HepG2 (cell line): ENCODE measurements around the gene MGAT5. TPM values are rescaled to one million over a fixed set of nuclear protein-coding genes. Genes with fewer than 3 reads are reported as not detected.
A peak's percentile ranks its signal among the peaks of the same experiment; 100 is the strongest.

Experiments
- ATAC-seq: fragments of 200-7000 bp; cut with Tn5 transposase; 3 replicates; pipeline ENCODE4 v1.9.1; 2020; ENCODE audit warnings: mild to moderate bottlenecking, moderate library complexity
- BruUV-seq: library from RNA; stranded (reverse); fragments of 400-500 nt; replicated peaks from 2 replicates; lab custom pipeline; 2021; lab: Mats Ljungman, UMichigan
- CTCF ChIA-PET: fragments of 300-600 bp; formaldehyde crosslinking; extraction: SDS; loops from one replicate; lab custom pipeline; 2021; ENCODE audit warnings: low total read pairs, inconsistent platforms, low intra/inter-chr PET ratio; lab: Yijun Ruan, JAX
- POLR2A ChIA-PET: fragments of 350-600 bp; sonication (Branson Sonifier 250); formaldehyde crosslinking; loops from one replicate; lab custom pipeline; 2020; ENCODE audit warnings: antibody characterized with exemption, inconsistent platforms; lab: Yijun Ruan, JAX
- DNase-seq: peaks from one replicate; pipeline ENCODE4 v3.0.0-alpha.2; 2015; ENCODE audit warnings: low spot score
- FAIRE-seq: peaks from 3 replicates; lab custom pipeline; 2011; peaks lifted over from hg19 to GRCh38; lab: Jason Lieb, UNC
- H2AFZ ChIP-seq: one replicate; pipeline ENCODE4 v1.6.1; 2011; ENCODE audit warnings: low read length, inconsistent platforms
- H3K27ac ChIP-seq: fragments of 300-600 bp; 3 replicates; pipeline ENCODE4 v1.8.0; 2011; ENCODE audit warnings: mixed run types, mild to moderate bottlenecking, mixed read lengths, low read length, inconsistent platforms; ENCODE audit not compliant: insufficient read depth; ENCODE audit errors: extremely low read length
- H3K27me3 ChIP-seq, 2 experiments: fragments of 200-600 bp in 1 of 2; 2 replicates in 1 of 2; 3 replicates in 1 of 2; pipeline versions ENCODE4 v1.6.0 to v1.8.0; 2011; ENCODE audit warnings: low read length in 2 of 2, mild to moderate bottlenecking in 2 of 2, moderate library complexity in 2 of 2, inconsistent platforms in 1 of 2; ENCODE audit not compliant: insufficient read depth in 2 of 2, control insufficient read depth in 1 of 2
- H3K36me3 ChIP-seq, 2 experiments: fragments of 200-600 bp in 1 of 2; replicated peaks in 1 of 2; 2 replicates in 1 of 2; 3 replicates in 1 of 2; pipeline versions ENCODE4 v1.5.1 to v1.8.0; 2011; ENCODE audit warnings: low read length in 2 of 2, inconsistent platforms in 1 of 2; ENCODE audit not compliant: insufficient read depth in 2 of 2, control insufficient read depth in 1 of 2
- H3K4me1 ChIP-seq: 2 replicates; pipeline ENCODE4 v1.5.1; 2012; ENCODE audit warnings: low read length, inconsistent platforms; ENCODE audit not compliant: insufficient read depth
- H3K4me2 ChIP-seq: 2 replicates; pipeline ENCODE4 v1.6.0; 2011; ENCODE audit warnings: low read depth, low read length, inconsistent platforms
- H3K4me3 ChIP-seq, 3 experiments: fragments of 200-600 bp in 1 of 3; sonication (generic), shearing (Covaris generic) in 1 of 3; replicated peaks in 1 of 3; 2 replicates each; pipeline ENCODE4 v1.5.1; 2011 to 2016; ENCODE audit warnings: low read length in 3 of 3, inconsistent platforms in 2 of 3, low read depth in 2 of 3, mild to moderate bottlenecking in 2 of 3, control low read depth in 1 of 3, mixed read lengths in 1 of 3; ENCODE audit not compliant: insufficient read depth in 1 of 3
- H3K79me2 ChIP-seq: one replicate; pipeline ENCODE4 v1.6.1; 2011; ENCODE audit warnings: low read length, inconsistent platforms; ENCODE audit not compliant: insufficient read depth
- H3K9ac ChIP-seq: 2 replicates; pipeline ENCODE4 v1.6.0; 2011; ENCODE audit warnings: mild to moderate bottlenecking, low read depth, low read length, inconsistent platforms; ENCODE audit not compliant: insufficient read depth
- H3K9me3 ChIP-seq: 2 replicates; pipeline ENCODE4 v1.5.1; 2012; ENCODE audit warnings: mild to moderate bottlenecking, low read length
- H4K20me1 ChIP-seq: 2 replicates; pipeline ENCODE4 v1.6.0; 2011; ENCODE audit warnings: inconsistent platforms, mild to moderate bottlenecking, low read length, moderate library complexity; ENCODE audit not compliant: insufficient read depth
- CC2D1A ChIP-seq: sonication (generic); formaldehyde crosslinking; IDR thresholded peaks from 2 replicates; pipeline ENCODE4 v1.8.1; 2023; ENCODE audit warnings: mild to moderate bottlenecking, missing genetic modification reagents
- CENPT ChIP-seq: sonication (generic); formaldehyde crosslinking; IDR thresholded peaks from 2 replicates; pipeline ENCODE4 v1.8.0; 2022; ENCODE audit warnings: low read depth, mild to moderate bottlenecking, moderate library complexity, missing genetic modification reagents
- FLYWCH1 ChIP-seq: sonication (generic); formaldehyde crosslinking; IDR thresholded peaks from 2 replicates; pipeline ENCODE4 v1.8.1; 2023; ENCODE audit warnings: mild to moderate bottlenecking, missing genetic modification reagents
- GATAD1 ChIP-seq: IDR thresholded peaks from 2 replicates; pipeline ENCODE4 v1.6.1; 2016; ENCODE audit warnings: missing genetic modification reagents, missing compliant biosample characterization
- GTF3A ChIP-seq: sonication (generic); formaldehyde crosslinking; conservative IDR thresholded peaks from 2 replicates; pipeline ENCODE4 v1.4.0; 2020; ENCODE audit warnings: mild to moderate bottlenecking, missing genetic modification reagents
- KDM2A ChIP-seq: sonication (generic); formaldehyde crosslinking; IDR thresholded peaks from 2 replicates; pipeline ENCODE4 v1.4.0; 2020; ENCODE audit warnings: low read depth, missing genetic modification reagents, borderline replicate concordance
- MED13 ChIP-seq: sonication (generic); formaldehyde crosslinking; IDR thresholded peaks from 2 replicates; pipeline ENCODE4 v1.5.0; 2020; ENCODE audit warnings: missing genetic modification reagents
- NPAS2 ChIP-seq: sonication (generic); formaldehyde crosslinking; IDR thresholded peaks from 2 replicates; pipeline ENCODE4 v1.8.0; 2022; ENCODE audit warnings: mild to moderate bottlenecking, missing genetic modification reagents, borderline replicate concordance
- POLR2G ChIP-seq: fragments of 200-400 bp; formaldehyde crosslinking; IDR thresholded peaks from 2 replicates; pipeline ENCODE4 v1.6.1; 2018; ENCODE audit warnings: mild to moderate bottlenecking, low read depth, low read length, moderate library complexity
- RBM22 ChIP-seq: fragments of 200-400 bp; formaldehyde crosslinking; optimal IDR thresholded peaks from 2 replicates; pipeline ENCODE3; 2017; ENCODE audit warnings: mild to moderate bottlenecking, low read length, moderate library complexity
- TERF1 ChIP-seq: sonication (generic); formaldehyde crosslinking; IDR thresholded peaks from 2 replicates; pipeline ENCODE4 v1.8.0; 2022; ENCODE audit warnings: mild to moderate bottlenecking, missing genetic modification reagents, moderate library complexity
- THAP11 ChIP-seq: IDR thresholded peaks from 2 replicates; pipeline ENCODE4 v1.6.1; 2016; ENCODE audit warnings: missing biosample characterization, missing genetic modification reagents
- ZKSCAN5 ChIP-seq: sonication (generic); formaldehyde crosslinking; IDR thresholded peaks from 2 replicates; pipeline ENCODE4 v1.5.1; 2020; ENCODE audit warnings: mild to moderate bottlenecking, missing genetic modification reagents
- ZNF232 ChIP-seq: sonication (generic); formaldehyde crosslinking; IDR thresholded peaks from 2 replicates; pipeline ENCODE4 v1.4.0; 2020; ENCODE audit warnings: missing genetic modification reagents, borderline replicate concordance
- ZNF567 ChIP-seq: sonication (generic); formaldehyde crosslinking; IDR thresholded peaks from 2 replicates; pipeline ENCODE4 v1.8.1; 2023; ENCODE audit warnings: mild to moderate bottlenecking, missing genetic modification reagents, borderline replicate concordance
- WGBS: methylation state at CpG from one replicate; pipeline ENCODE4 v1.1.6; 2017; ENCODE audit warnings: low lambda C conversion rate; 5-methylcytosine and 5-hydroxymethylcytosine counted together
- in situ Hi-C: cut with HindIII; loops from 2 replicates; pipeline ENCODE4 v1.10.0; 2017; ENCODE audit warnings: low pct_unique_long_range_greater_than_20kb; ENCODE audit not compliant: extremely low pct_ligation_motif_present
- intact Hi-C: fragments of 100-400 bp; cut with micrococcal nuclease; formaldehyde crosslinking; loops from one replicate; pipeline ENCODE4 v1.10.0; 2022; ENCODE audit not compliant: unreplicated experiment
- polyA plus RNA-seq, 8 experiments: library from polyadenylated mRNA; depleted of rRNA in 3 of 8; stranded (reverse) in 7 of 8; unstranded in 1 of 8; fragments of >200 nt; fragmentation: Illumina TruSeq in 4 of 8; extraction: Trizol in 4 of 8; gene quantifications; 2 replicates each; pipeline versions ENCODE4 v1.2.1 to v1.2.3, GENCODE V29; 2011 to 2016; ENCODE audit warnings: low read depth in 4 of 8, missing spikeins in 1 of 8, mixed read lengths in 1 of 8; ENCODE audit not compliant: insufficient read depth in 1 of 8
- total RNA-seq, 5 experiments: library from RNA; depleted of rRNA; stranded (reverse); fragments of >200 nt; fragmentation: Illumina TruSeq; extraction: Trizol; gene quantifications; 2 replicates each; pipeline ENCODE4 v1.2.3, GENCODE V29; 2016; ENCODE audit warnings: low read depth in 1 of 5
- TF ChIP-seq, protein P1 (sequence below): sonication (generic); formaldehyde crosslinking; IDR thresholded peaks from 2 replicates; pipeline ENCODE4 v1.4.0; 2020; ENCODE audit warnings: missing genetic modification reagents
- TF ChIP-seq, protein P2 (sequence below): sonication (generic); formaldehyde crosslinking; IDR thresholded peaks from 2 replicates; pipeline ENCODE4 v1.5.0; 2020; ENCODE audit warnings: mild to moderate bottlenecking, missing genetic modification reagents, borderline replicate concordance

Gene MGAT5
- total and polyA plus RNA-seq, 2 of the 13 experiments (the other 11 are each of a cell fraction or from before 2014, with no cell fraction given) = 33.1 to 60.2 TPM

DNA sequence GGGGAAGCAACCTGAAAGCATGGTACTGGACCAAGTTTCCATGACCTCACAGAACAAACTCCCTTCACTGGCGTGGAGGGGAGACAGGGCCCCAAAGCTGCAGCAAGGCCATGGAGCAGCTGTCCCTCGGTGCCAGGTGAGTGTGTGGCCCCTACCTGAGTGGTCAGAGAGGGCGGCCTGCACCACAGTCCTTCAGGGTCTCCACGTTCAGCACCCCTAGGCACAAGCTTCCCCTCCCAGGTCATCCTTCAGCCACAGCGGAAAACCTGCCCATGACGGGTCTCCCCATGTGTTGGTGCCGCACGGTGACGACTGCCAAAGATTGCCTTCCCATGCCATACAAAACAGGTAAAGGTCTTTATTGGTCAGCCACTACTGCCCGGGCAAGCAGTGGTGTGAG lies 201.6 kb downstream of the MGAT5 start (continued):
- TF ChIP-seq KDM2A (CRISPR knock-in tag) (peak; percentile 10; the same call in 1 of the 2 replicates), ZNF232 (no peak), RBM22 (peak; percentile 35)

DNA sequence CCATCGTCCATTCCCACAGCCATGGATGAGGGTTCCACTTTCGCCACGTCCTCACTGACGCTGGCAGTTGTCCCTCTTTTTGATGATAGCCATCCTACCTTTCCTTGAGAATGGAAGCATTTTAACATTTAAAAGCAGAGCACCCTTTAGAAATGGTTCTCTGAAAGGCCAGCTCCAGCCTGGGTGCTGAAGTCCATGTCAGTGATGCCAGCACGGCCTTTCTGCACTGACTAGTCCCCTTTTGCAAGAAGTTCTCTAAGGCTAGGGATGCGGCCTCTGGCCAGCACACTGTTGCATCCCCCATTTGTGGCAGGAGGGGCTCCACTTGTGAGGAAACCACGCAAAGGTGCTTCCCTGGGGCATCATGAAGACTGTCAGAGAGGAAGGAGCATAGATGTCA lies 203.5 kb downstream of the MGAT5 start:
- Histone ChIP-seq H3K4me1 (peaks cover 52% of the 10 kb centered on the region), H3K4me2 (0 out of 2 replicates have a peak overlapping the region, but pooled peaks have one; percentile 30), H4K20me1 (no peaks in the 10 kb centered on the region), H3K4me3 (no peak overlapping the region), H3K9ac (no peak overlapping the region), H3K27ac (peak overlapping the region; percentile 47), H3K36me3 (peaks cover 4 to 5% of the 10 kb centered on the region in 2 experiments), H2AFZ (no peak overlapping the region), H3K79me2 (no peaks in the 10 kb centered on the region), H3K27me3 (peaks cover 0 to 3% of the 10 kb centered on the region in 2 experiments; a peak in 3 of 5 replicates), H3K9me3 (no peaks in the 10 kb centered on the region)
- FAIRE-seq (no peak), DNase-seq (no peak), ATAC-seq (peak; percentile 2)
- ChIA-PET POLR2A (interaction anchor here (1.0 kb wide), 1 partner anchor 46 kb away, joined by 3 read pairs; no protein-coding TSS in a partner anchor), CTCF (no interaction called here)
- no TSS peak for BruUV-seq
- intact Hi-C loops = no loop called here
- 95% methylated on average over 7 of the region's 7 CpGs for WGBS
- in situ Hi-C loops = loop anchor here (10.0 kb wide), 2 partner anchors 333 to 573 kb away; no protein-coding TSS in a partner anchor
- TF ChIP-seq CC2D1A (CRISPR knock-in tag) (no peak), THAP11 (CRISPR knock-in tag) (no peak), FLYWCH1 (peak; percentile 45; the same call in 1 of the 2 replicates), NPAS2 (CRISPR knock-in tag) (no peak), GTF3A (no peak), POLR2G (0 out of 2 replicates have a peak, but pooled peaks have one; percentile 33), CENPT (0 out of 2 replicates have a peak, but pooled peaks have one; percentile 68), TERF1 (no peak), ZNF567 (CRISPR knock-in tag) (no peak), MED13 (no peak), GATAD1 (CRISPR knock-in tag) (no peak), ZKSCAN5 (CRISPR knock-in tag) (no peak)
- TF ChIP-seq, protein P1, sequence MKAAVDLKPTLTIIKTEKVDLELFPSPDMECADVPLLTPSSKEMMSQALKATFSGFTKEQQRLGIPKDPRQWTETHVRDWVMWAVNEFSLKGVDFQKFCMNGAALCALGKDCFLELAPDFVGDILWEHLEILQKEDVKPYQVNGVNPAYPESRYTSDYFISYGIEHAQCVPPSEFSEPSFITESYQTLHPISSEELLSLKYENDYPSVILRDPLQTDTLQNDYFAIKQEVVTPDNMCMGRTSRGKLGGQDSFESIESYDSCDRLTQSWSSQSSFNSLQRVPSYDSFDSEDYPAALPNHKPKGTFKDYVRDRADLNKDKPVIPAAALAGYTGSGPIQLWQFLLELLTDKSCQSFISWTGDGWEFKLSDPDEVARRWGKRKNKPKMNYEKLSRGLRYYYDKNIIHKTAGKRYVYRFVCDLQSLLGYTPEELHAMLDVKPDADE (CRISPR knock-in tag) = no peak
- TF ChIP-seq, protein P2, sequence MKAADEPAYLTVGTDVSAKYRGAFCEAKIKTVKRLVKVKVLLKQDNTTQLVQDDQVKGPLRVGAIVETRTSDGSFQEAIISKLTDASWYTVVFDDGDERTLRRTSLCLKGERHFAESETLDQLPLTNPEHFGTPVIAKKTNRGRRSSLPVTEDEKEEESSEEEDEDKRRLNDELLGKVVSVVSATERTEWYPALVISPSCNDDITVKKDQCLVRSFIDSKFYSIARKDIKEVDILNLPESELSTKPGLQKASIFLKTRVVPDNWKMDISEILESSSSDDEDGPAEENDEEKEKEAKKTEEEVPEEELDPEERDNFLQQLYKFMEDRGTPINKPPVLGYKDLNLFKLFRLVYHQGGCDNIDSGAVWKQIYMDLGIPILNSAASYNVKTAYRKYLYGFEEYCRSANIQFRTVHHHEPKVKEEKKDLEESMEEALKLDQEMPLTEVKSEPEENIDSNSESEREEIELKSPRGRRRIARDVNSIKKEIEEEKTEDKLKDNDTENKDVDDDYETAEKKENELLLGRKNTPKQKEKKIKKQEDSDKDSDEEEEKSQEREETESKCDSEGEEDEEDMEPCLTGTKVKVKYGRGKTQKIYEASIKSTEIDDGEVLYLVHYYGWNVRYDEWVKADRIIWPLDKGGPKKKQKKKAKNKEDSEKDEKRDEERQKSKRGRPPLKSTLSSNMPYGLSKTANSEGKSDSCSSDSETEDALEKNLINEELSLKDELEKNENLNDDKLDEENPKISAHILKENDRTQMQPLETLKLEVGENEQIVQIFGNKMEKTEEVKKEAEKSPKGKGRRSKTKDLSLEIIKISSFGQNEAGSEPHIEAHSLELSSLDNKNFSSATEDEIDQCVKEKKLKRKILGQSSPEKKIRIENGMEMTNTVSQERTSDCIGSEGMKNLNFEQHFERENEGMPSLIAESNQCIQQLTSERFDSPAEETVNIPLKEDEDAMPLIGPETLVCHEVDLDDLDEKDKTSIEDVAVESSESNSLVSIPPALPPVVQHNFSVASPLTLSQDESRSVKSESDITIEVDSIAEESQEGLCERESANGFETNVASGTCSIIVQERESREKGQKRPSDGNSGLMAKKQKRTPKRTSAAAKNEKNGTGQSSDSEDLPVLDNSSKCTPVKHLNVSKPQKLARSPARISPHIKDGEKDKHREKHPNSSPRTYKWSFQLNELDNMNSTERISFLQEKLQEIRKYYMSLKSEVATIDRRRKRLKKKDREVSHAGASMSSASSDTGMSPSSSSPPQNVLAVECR (CRISPR knock-in tag) = no peak
